ENCODE measurements around the gene POU3F1. TPM values are rescaled to one million over a fixed set of nuclear protein-coding genes. Genes with fewer than 3 reads are reported as not detected.

Gene POU3F1
- 34.6 TPM for polyA plus RNA-seq (2013, experiment 1 of 2)
- polyA plus RNA-seq (2013, experiment 2 of 2), result 34.4 TPM

DNA sequence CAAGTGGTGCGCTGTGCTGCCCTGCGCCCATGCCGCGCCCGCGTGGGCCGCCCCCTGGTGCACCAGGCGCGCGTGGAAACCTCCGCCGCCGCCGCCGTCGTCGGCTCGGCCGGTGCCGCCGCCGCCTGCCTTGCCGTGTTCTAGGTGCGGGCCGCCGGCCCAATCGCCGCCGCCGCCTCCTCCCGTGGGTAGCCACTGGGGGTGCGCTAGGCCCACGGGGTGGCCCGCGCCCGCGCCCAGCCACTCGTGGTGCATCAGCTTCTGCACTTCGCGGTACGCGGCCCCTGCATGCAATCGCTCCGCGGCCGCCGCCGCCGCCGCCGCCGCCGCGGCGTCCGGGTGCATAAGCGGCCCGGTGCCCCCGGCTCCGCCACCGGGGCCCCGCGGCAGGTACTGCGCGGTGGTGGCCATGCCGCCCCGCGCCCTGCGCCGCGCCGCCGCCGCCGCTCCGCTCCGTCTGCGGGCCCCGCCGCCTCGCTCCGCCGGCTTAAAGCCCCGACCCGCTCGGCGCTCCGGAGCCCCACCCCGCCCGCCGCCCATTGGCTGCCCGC lies at the start of gene POU3F1:
Gene POU3F1, minus strand, starts transcription at position 461 of the 551 bp plus-strand sequence. Its CDS starts 50 bp downstream, at position 411.
- Histone ChIP-seq H2AFZ (ENCODE audit: low read length) (peak within 1 kb of the TSS; percentile 91), H3K9me3 (replicated peaks in 1 of 2; ENCODE audit: control insufficient read depth in 2 of 2, insufficient read depth in 1 of 2, low read depth in 1 of 2, low read length in 2 of 2) (no peaks in the 10 kb centered on the region), H3K4me1 (ENCODE audit: control insufficient read depth in 2 of 2, insufficient read depth in 1 of 2, low read depth in 1 of 2, low read length in 2 of 2) (peaks cover 42 to 46% of the 10 kb centered on the region in 2 donors), H2BK5ac (ENCODE audit: low read length) (peak within 1 kb of the TSS; percentile 79), H3K27ac (replicated peaks; ENCODE audit: low read length) (peak within 1 kb of the TSS; percentile 55), H2BK12ac (ENCODE audit: low read length) (peak within 1 kb of the TSS; percentile 14), H2BK15ac (ENCODE audit: low read length) (peak within 1 kb of the TSS; percentile 90), H2AK5ac (ENCODE audit: low read depth, low read length) (peak within 1 kb of the TSS; percentile 29), H3K27me3 (ENCODE audit: control insufficient read depth in 3 of 3, insufficient read depth in 3 of 3, low read depth in 1 of 3, low read length in 3 of 3) (no peaks in the 10 kb centered on the region), H3K18ac (ENCODE audit: low read length) (peak within 1 kb of the TSS; percentile 98), H3K23ac (ENCODE audit: low read depth, low read length, poor library complexity) (peak within 1 kb of the TSS; percentile 76), H3K14ac (ENCODE audit: low read length) (peak within 1 kb of the TSS; percentile 100), H3K79me1 (ENCODE audit: low read depth, low read length) (peaks cover 6% of the 10 kb centered on the region), H2BK120ac (ENCODE audit: low read depth, low read length) (no peak within 1 kb of the TSS), H3K36me3 (replicated peaks in 1 of 2; ENCODE audit: control insufficient read depth in 2 of 2, insufficient read depth in 2 of 2, low read length in 2 of 2) (peaks cover 8 to 41% of the 10 kb centered on the region in 2 donors), H3K4ac (ENCODE audit: low read length) (no peak within 1 kb of the TSS), H3K9ac (ENCODE audit: low read depth, low read length, poor library complexity) (peak within 1 kb of the TSS; percentile 95), H4K91ac (ENCODE audit: low read depth, low read length, poor library complexity) (no peak within 1 kb of the TSS), H3K4me2 (ENCODE audit: insufficient read depth, low read length, poor library complexity, severe bottlenecking) (peak within 1 kb of the TSS; percentile 96), H3K4me3 (ENCODE audit: low read length in 2 of 2) (peak within 1 kb of the TSS; percentile 87 to 94), H4K8ac (ENCODE audit: low read depth, low read length) (no peak within 1 kb of the TSS)
- WGBS, 2 donors (ENCODE audit: extremely low coverage in 2 of 2, insufficient read length in 2 of 2, insufficient replicate concordance in 1 of 2), result no CpG with 5 or more reads among the region's 92 CpGs
- no peak for DNase-seq (ENCODE audit: low spot score)

DNA sequence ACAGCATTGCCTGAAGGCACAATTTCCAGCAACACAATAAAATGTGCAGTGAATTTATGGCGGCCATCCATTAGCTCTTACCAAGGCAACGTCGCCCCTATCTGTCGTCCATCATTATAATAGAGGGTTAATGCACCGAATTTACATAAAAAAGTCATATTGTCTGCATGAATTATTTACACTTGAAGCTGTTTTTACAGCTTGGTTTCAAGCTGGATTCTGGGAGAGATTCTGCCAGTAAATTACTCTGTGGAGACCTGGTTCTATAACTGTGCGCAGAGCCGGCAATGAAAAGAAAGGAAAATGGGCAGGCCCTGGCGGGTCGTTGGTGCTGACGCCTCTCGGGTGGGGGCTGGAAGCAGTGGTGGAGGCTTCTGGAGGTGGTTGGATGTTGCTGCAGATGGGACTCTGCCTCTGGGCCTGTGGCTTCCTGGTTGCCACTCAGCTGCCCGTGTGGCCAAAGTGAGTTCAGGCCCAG lies 48.9 kb upstream of the POU3F1 start:
- H3K4me2 ChIP-seq (ENCODE audit: insufficient read depth, low read length, poor library complexity, severe bottlenecking), result no peak overlapping the region
- H2BK120ac ChIP-seq (ENCODE audit: low read depth, low read length), result no peak overlapping the region
- no peak overlapping the region for H3K18ac ChIP-seq (ENCODE audit: low read length)
- H2BK5ac ChIP-seq (ENCODE audit: low read length), result no peak overlapping the region
- H2AK5ac ChIP-seq (ENCODE audit: low read depth, low read length), result no peak overlapping the region
- H2BK12ac ChIP-seq (ENCODE audit: low read length), result no peak overlapping the region
- H2BK15ac ChIP-seq (ENCODE audit: low read length), result no peak overlapping the region
- peaks cover 0 to 10% of the 10 kb centered on the region in 2 donors for H3K36me3 ChIP-seq (replicated peaks in 1 of 2; ENCODE audit: control insufficient read depth in 2 of 2, insufficient read depth in 2 of 2, low read length in 2 of 2)
- no CpG with 5 or more reads among the region's 12 CpGs for WGBS, 2 donors (ENCODE audit: extremely low coverage in 2 of 2, insufficient read length in 2 of 2, insufficient replicate concordance in 1 of 2)
- H3K27ac ChIP-seq (replicated peaks; ENCODE audit: low read length), result no peak overlapping the region
- H3K79me1 ChIP-seq (ENCODE audit: low read depth, low read length), result no peaks in the 10 kb centered on the region
- no peak overlapping the region for H3K23ac ChIP-seq (ENCODE audit: low read depth, low read length, poor library complexity)
- H4K91ac ChIP-seq (ENCODE audit: low read depth, low read length, poor library complexity), result no peak overlapping the region
- H3K27me3 ChIP-seq (ENCODE audit: control insufficient read depth in 3 of 3, insufficient read depth in 3 of 3, low read depth in 1 of 3, low read length in 3 of 3), result no peaks in the 10 kb centered on the region
- no peak overlapping the region for H3K14ac ChIP-seq (ENCODE audit: low read length)
- no peak overlapping the region for H2AFZ ChIP-seq (ENCODE audit: low read length)
- no peaks in the 10 kb centered on the region for H3K9me3 ChIP-seq (replicated peaks in 1 of 2; ENCODE audit: control insufficient read depth in 2 of 2, insufficient read depth in 1 of 2, low read depth in 1 of 2, low read length in 2 of 2)
- peaks cover 7 to 29% of the 10 kb centered on the region in 2 donors for H3K4me1 ChIP-seq (ENCODE audit: control insufficient read depth in 2 of 2, insufficient read depth in 1 of 2, low read depth in 1 of 2, low read length in 2 of 2)
- no peak overlapping the region for H3K4ac ChIP-seq (ENCODE audit: low read length)
- no peak overlapping the region for H3K9ac ChIP-seq (ENCODE audit: low read depth, low read length, poor library complexity)
- no peak for DNase-seq (ENCODE audit: low spot score)
- H3K4me3 ChIP-seq (ENCODE audit: low read length in 2 of 2), result no peak overlapping the region
- no peak overlapping the region for H4K8ac ChIP-seq (ENCODE audit: low read depth, low read length)

DNA sequence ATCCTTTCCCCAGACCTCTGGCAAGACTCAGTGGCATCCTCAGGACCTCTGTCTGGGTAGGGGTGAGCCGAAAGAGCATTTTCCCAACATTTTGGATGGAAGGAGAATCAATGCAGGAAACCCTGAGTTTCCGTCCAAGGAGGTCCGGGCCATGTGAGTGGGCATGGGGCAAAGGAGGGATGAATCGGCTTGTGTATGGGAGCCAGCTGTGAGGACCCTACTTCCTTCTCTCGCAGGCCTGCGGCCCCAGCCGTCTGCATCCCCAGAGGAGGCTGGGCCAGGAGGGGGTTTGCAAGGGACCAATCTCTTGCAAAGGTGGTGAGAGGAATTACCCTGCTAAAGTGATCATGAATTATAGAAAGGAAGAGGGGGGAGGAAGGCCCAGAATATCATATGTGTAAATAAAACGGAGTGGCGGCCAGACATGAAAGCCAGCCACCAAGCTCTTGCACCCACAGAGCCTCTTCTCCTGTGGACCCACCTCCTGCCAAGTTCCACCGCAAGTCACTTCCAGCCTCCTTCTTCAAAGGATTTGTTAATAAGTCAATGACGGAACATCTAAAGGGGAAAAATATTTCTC lies 48.2 kb upstream of the POU3F1 start:
- no peak overlapping the region for H3K14ac ChIP-seq (ENCODE audit: low read length)
- H2AK5ac ChIP-seq (ENCODE audit: low read depth, low read length), result no peak overlapping the region
- H4K91ac ChIP-seq (ENCODE audit: low read depth, low read length, poor library complexity), result no peak overlapping the region
- H2BK12ac ChIP-seq (ENCODE audit: low read length), result no peak overlapping the region
- H2BK120ac ChIP-seq (ENCODE audit: low read depth, low read length), result no peak overlapping the region
- no peaks in the 10 kb centered on the region for H3K79me1 ChIP-seq (ENCODE audit: low read depth, low read length)
- no peak for DNase-seq (ENCODE audit: low spot score)
- H3K18ac ChIP-seq (ENCODE audit: low read length), result no peak overlapping the region
- H3K23ac ChIP-seq (ENCODE audit: low read depth, low read length, poor library complexity), result no peak overlapping the region
- no peak overlapping the region for H2BK5ac ChIP-seq (ENCODE audit: low read length)
- no peak overlapping the region for H3K4me3 ChIP-seq (ENCODE audit: low read length in 2 of 2)
- no CpG with 5 or more reads among the region's 11 CpGs for WGBS, 2 donors (ENCODE audit: extremely low coverage in 2 of 2, insufficient read length in 2 of 2, insufficient replicate concordance in 1 of 2)
- H2AFZ ChIP-seq (ENCODE audit: low read length), result no peak overlapping the region
- no peak overlapping the region for H3K4me2 ChIP-seq (ENCODE audit: insufficient read depth, low read length, poor library complexity, severe bottlenecking)
- no peak overlapping the region for H4K8ac ChIP-seq (ENCODE audit: low read depth, low read length)
- no peak overlapping the region for H3K9ac ChIP-seq (ENCODE audit: low read depth, low read length, poor library complexity)
- no peak overlapping the region for H2BK15ac ChIP-seq (ENCODE audit: low read length)
- H3K4me1 ChIP-seq (ENCODE audit: control insufficient read depth in 2 of 2, insufficient read depth in 1 of 2, low read depth in 1 of 2, low read length in 2 of 2), result peaks cover 7 to 29% of the 10 kb centered on the region in 2 donors
- no peak overlapping the region for H3K4ac ChIP-seq (ENCODE audit: low read length)
- peaks cover 0 to 10% of the 10 kb centered on the region in 2 donors for H3K36me3 ChIP-seq (replicated peaks in 1 of 2; ENCODE audit: control insufficient read depth in 2 of 2, insufficient read depth in 2 of 2, low read length in 2 of 2)
- H3K9me3 ChIP-seq (replicated peaks in 1 of 2; ENCODE audit: control insufficient read depth in 2 of 2, insufficient read depth in 1 of 2, low read depth in 1 of 2, low read length in 2 of 2), result no peaks in the 10 kb centered on the region
- H3K27me3 ChIP-seq (ENCODE audit: control insufficient read depth in 3 of 3, insufficient read depth in 3 of 3, low read depth in 1 of 3, low read length in 3 of 3), result no peaks in the 10 kb centered on the region
- H3K27ac ChIP-seq (replicated peaks; ENCODE audit: low read length), result no peak overlapping the region
